ENCODE data around the gene IL11. TPM values are rescaled to one million over a fixed set of nuclear protein-coding genes. Genes with fewer than 3 reads are reported as not detected.

The IL11 gene
- polyA plus RNA-seq, 4 donors = 0.19 to 0.67 TPM; not detected in 2

- no peak for FAIRE-seq
Measured at GRCh38 chr19:55398200-55398925, 28.1 kb upstream of the IL11 start.

DNA sequence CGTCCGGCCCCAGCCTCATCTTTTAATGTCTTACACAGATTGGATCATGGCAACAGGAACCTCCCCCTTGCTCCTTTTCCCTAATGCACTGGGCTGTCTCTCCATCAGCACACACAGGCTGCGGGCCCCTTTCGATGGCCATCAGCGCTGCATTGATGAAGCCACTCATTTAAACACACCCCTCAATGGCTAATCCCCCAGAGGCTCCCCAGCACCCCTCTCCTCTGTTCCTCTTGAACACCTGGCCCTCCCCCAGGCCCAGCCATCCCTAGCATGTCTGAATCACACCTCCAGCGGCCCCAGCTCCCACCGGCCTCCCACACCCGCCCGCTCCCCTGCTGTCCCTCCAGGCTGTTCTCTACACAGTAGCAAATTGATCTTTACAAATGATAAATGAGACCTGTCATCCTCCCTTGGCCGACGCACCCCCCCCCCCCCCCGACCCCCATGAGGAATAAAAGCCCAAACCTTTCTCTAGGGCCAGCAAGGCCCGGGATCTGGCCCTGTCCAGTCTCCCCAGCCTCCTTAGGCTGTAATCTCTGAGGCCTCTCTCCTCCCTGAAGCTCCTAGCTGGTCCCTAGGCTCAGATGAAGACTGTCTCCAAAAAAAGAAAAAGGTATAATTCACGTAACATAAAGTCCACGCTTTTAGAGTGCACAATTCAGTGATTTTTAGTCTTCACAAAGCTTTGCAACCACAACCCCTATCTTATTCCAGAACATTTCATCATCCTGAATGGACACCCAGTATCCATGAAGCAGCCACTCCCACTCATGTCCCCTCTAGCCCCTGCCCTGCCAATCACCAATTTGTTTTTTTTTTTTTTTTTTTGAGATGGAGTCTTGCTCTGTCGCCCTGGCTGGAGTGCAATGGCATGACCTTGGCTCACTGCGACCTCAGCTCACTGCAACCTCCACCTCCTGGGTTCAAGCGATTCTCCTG, 22.8 kb upstream of the IL11 start:
- DNase-seq = no peak
- WGBS, 3 donors = 73 to 85% (median 83%) methylated on average over 18 of the region's 18 CpGs
- Histone ChIP-seq H3K27ac (ENCODE audit: low read depth in 1 of 3, low read length in 2 of 3) (no peak overlapping the region), H3K4me1 (ENCODE audit: control insufficient read depth in 3 of 3, insufficient read depth in 2 of 3, low read depth in 1 of 3, low read length in 2 of 3) (peaks cover 4 to 8% (median 6%) of the 10 kb centered on the region in 3 donors), H3K36me3 (ENCODE audit: control insufficient read depth in 3 of 3, insufficient read depth in 2 of 3, low read depth in 1 of 3, low read length in 3 of 3) (peaks cover 0 to 47% (median 14%) of the 10 kb centered on the region in 3 donors), H3K4me3 (ENCODE audit: low read depth in 1 of 3, low read length in 3 of 3) (no peak overlapping the region), H3K27me3 (ENCODE audit: control insufficient read depth in 3 of 3, insufficient read depth in 3 of 3, low read length in 3 of 3) (no peaks in the 10 kb centered on the region), H3K9me3 (ENCODE audit: control insufficient read depth in 2 of 2, insufficient read depth in 1 of 2, low read depth in 1 of 2, low read length in 1 of 2) (no peaks in the 10 kb centered on the region)
- no peak for FAIRE-seq

More at GRCh38 chr19:55398200-55398925, 28.1 kb upstream of the IL11 start:
- H3K27me3 ChIP-seq (ENCODE audit: control insufficient read depth in 3 of 3, insufficient read depth in 3 of 3, low read length in 3 of 3) = no peaks in the 10 kb centered on the region
- H3K27ac ChIP-seq (ENCODE audit: low read depth in 1 of 3, low read length in 2 of 3) = no peak overlapping the region
- H3K9me3 ChIP-seq (ENCODE audit: control insufficient read depth in 2 of 2, insufficient read depth in 1 of 2, low read depth in 1 of 2, low read length in 1 of 2) = no peaks in the 10 kb centered on the region
- DNase-seq = no peak
- WGBS, 3 donors = 74 to 82% (median 78%) methylated on average over 12 of the region's 12 CpGs
- peaks cover 6 to 27% (median 15%) of the 10 kb centered on the region in 3 donors for H3K36me3 ChIP-seq (ENCODE audit: control insufficient read depth in 3 of 3, insufficient read depth in 2 of 3, low read depth in 1 of 3, low read length in 3 of 3)
- no peaks in the 10 kb centered on the region for H3K4me1 ChIP-seq (ENCODE audit: control insufficient read depth in 3 of 3, insufficient read depth in 2 of 3, low read depth in 1 of 3, low read length in 2 of 3)
- H3K4me3 ChIP-seq (ENCODE audit: low read depth in 1 of 3, low read length in 3 of 3) = no peak overlapping the region

- Histone ChIP-seq H3K36me3 (ENCODE audit: control insufficient read depth in 3 of 3, insufficient read depth in 2 of 3, low read depth in 1 of 3, low read length in 3 of 3) (peaks cover 4 to 58% (median 20%) of the 10 kb centered on the region in 3 donors), H3K27me3 (ENCODE audit: control insufficient read depth in 3 of 3, insufficient read depth in 3 of 3, low read length in 3 of 3) (no peaks in the 10 kb centered on the region), H3K4me3 (ENCODE audit: low read depth in 1 of 3, low read length in 3 of 3) (no peak overlapping the region), H3K9me3 (ENCODE audit: control insufficient read depth in 2 of 2, insufficient read depth in 1 of 2, low read depth in 1 of 2, low read length in 1 of 2) (no peaks in the 10 kb centered on the region), H3K27ac (ENCODE audit: low read depth in 1 of 3, low read length in 2 of 3) (no peak overlapping the region), H3K4me1 (ENCODE audit: control insufficient read depth in 3 of 3, insufficient read depth in 2 of 3, low read depth in 1 of 3, low read length in 2 of 3) (peaks cover 6 to 20% (median 13%) of the 10 kb centered on the region in 3 donors)
- FAIRE-seq (no peak), DNase-seq (no peak)
- WGBS, 3 donors = 80 to 84% (median 82%) methylated on average over 18 of the region's 18 CpGs
Measured at GRCh38 chr19:55391702-55392615, 21.7 kb upstream of the IL11 start.

GRCh38 chr19:55391191-55391670, 21.0 kb upstream of the IL11 start:
- 77 to 81% (median 78%) methylated on average over 12 of the region's 12 CpGs for WGBS, 3 donors
- no peaks in the 10 kb centered on the region for H3K27me3 ChIP-seq (ENCODE audit: control insufficient read depth in 3 of 3, insufficient read depth in 3 of 3, low read length in 3 of 3)
- no peak for FAIRE-seq

GRCh38 chr19:55390461-55390880, 20.2 kb upstream of the IL11 start:
- no peak overlapping the region for H3K4me3 ChIP-seq (ENCODE audit: low read depth in 1 of 3, low read length in 3 of 3)
- no peaks in the 10 kb centered on the region for H3K9me3 ChIP-seq (ENCODE audit: control insufficient read depth in 2 of 2, insufficient read depth in 1 of 2, low read depth in 1 of 2, low read length in 1 of 2)
- DNase-seq = no peak
- no peak for FAIRE-seq
- H3K36me3 ChIP-seq (ENCODE audit: control insufficient read depth in 3 of 3, insufficient read depth in 2 of 3, low read depth in 1 of 3, low read length in 3 of 3) = peaks cover 4 to 67% (median 20%) of the 10 kb centered on the region in 3 donors
- H3K27ac ChIP-seq (ENCODE audit: low read depth in 1 of 3, low read length in 2 of 3) = no peak overlapping the region
- 76 to 84% (median 80%) methylated on average over 7 of the region's 7 CpGs for WGBS, 3 donors
- peaks cover 6 to 22% (median 13%) of the 10 kb centered on the region in 3 donors for H3K4me1 ChIP-seq (ENCODE audit: control insufficient read depth in 3 of 3, insufficient read depth in 2 of 3, low read depth in 1 of 3, low read length in 2 of 3)
- H3K27me3 ChIP-seq (ENCODE audit: control insufficient read depth in 3 of 3, insufficient read depth in 3 of 3, low read length in 3 of 3) = no peaks in the 10 kb centered on the region

More at GRCh38 chr19:55391191-55391670, 21.0 kb upstream of the IL11 start:
- Histone ChIP-seq H3K36me3 (ENCODE audit: control insufficient read depth in 3 of 3, insufficient read depth in 2 of 3, low read depth in 1 of 3, low read length in 3 of 3) (peaks cover 4 to 65% (median 20%) of the 10 kb centered on the region in 3 donors), H3K4me3 (ENCODE audit: low read depth in 1 of 3, low read length in 3 of 3) (no peak overlapping the region), H3K9me3 (ENCODE audit: control insufficient read depth in 2 of 2, insufficient read depth in 1 of 2, low read depth in 1 of 2, low read length in 1 of 2) (no peaks in the 10 kb centered on the region), H3K4me1 (ENCODE audit: control insufficient read depth in 3 of 3, insufficient read depth in 2 of 3, low read depth in 1 of 3, low read length in 2 of 3) (peaks cover 6 to 22% (median 13%) of the 10 kb centered on the region in 3 donors), H3K27ac (ENCODE audit: low read depth in 1 of 3, low read length in 2 of 3) (no peak overlapping the region)
- DNase-seq = no peak

DNA sequence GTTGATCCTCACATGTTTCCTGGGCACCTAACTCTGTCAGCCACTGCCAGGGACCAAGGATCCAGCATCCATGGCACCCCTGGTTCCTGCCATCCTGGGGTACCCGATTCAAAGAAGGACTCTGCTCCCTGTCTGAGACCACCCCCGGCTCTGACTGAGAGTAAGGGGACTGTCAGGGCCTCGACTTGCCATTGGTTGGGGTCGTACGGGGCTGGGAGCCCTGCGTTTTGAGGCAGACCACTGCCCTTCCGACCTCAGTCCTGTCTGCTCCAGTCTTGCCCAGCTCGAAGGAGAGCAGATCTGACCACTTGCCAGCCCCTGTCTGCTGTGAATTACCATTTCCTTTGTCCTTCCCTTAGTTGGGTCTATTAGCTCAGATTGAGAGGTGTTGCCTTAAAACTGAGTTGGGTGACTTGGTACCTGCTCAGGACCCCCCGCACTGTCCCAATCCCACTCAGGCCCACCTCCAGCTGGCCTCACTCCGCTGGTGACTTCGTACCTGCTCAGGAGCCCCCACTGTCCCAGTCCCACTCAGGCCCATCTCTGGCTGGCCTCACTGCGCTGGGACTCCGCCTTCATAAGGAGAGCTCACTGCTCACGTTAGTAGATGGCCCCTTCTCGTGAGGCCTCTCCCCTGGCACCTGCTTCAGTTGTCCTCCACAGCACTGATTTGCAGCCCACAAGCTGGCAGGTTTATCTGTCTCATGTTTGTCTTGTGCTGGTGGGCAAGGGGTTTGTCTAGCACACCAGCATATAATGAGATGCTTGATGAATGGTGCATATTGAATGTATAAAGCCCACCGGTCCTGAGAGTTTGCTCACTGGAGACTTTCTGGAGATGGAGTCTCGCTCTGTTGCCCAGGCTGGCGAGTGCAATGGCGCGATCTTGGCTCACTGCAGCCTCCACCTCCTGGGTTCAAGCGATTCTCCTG, 19.4 kb upstream of the IL11 start:
- Histone ChIP-seq H3K9me3 (ENCODE audit: control insufficient read depth in 2 of 2, insufficient read depth in 1 of 2, low read depth in 1 of 2, low read length in 1 of 2) (no peaks in the 10 kb centered on the region), H3K4me3 (ENCODE audit: low read depth in 1 of 3, low read length in 3 of 3) (no peak overlapping the region), H3K4me1 (ENCODE audit: control insufficient read depth in 3 of 3, insufficient read depth in 2 of 3, low read depth in 1 of 3, low read length in 2 of 3) (peaks cover 6 to 27% (median 13%) of the 10 kb centered on the region in 3 donors), H3K36me3 (ENCODE audit: control insufficient read depth in 3 of 3, insufficient read depth in 2 of 3, low read depth in 1 of 3, low read length in 3 of 3) (peaks cover 4 to 67% (median 20%) of the 10 kb centered on the region in 3 donors), H3K27ac (ENCODE audit: low read depth in 1 of 3, low read length in 2 of 3) (no peak overlapping the region), H3K27me3 (ENCODE audit: control insufficient read depth in 3 of 3, insufficient read depth in 3 of 3, low read length in 3 of 3) (no peaks in the 10 kb centered on the region)
- FAIRE-seq (no peak), DNase-seq (no peak)
- 81 to 83% (median 83%) methylated on average over 21 of the region's 21 CpGs for WGBS, 3 donors

All from small intestine (tissue), 7 donors.